Measurements from ENCODE around the gene NCSTN. TPM values are rescaled to one million over a fixed set of nuclear protein-coding genes. Genes with fewer than 3 reads are reported as not detected.

Gene NCSTN
- total RNA-seq, 1 experiment from 2014 or later = 72.0 TPM

DNA sequence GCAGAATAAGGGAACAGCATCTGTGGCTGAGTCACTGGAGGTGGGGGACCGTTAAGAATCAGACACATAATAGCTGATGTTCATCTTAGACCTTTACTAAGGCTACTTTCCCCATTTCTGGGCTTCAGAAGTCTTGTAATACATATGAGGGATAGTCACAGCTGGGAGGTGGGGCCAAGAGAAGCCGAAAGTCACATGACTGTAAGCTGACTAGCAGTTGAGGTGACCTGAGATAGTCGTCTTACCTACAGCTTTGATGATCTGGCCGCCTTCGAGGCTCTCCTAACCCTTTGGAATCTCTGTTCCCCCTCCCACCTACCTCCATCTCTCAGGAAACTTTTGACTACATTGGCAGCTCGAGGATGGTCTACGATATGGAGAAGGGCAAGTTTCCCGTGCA lies 9.4 kb downstream of the NCSTN start:
- no peak for DNase-seq (ENCODE audit: low spot score)

DNA sequence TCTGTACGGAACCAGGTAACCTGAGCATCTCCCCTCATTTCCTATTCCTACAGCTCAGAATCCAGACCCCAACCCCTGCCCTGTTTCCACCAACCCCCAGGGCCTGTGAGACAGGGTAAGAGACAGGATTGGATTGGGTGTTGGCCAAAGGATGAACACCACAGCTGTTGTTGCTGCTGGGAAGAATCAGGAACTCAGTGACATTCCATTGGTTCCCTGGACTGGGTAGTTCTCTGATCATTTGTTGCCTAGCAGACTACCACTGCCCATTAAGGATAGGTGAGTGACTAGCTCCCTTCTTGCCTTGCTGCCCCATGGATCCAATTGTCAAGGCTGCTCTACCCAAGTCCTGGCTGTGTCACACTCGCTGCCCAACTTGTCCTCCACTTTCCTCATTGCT lies 10.0 kb downstream of the NCSTN start:
- DNase-seq (ENCODE audit: low spot score) = no peak

DNA sequence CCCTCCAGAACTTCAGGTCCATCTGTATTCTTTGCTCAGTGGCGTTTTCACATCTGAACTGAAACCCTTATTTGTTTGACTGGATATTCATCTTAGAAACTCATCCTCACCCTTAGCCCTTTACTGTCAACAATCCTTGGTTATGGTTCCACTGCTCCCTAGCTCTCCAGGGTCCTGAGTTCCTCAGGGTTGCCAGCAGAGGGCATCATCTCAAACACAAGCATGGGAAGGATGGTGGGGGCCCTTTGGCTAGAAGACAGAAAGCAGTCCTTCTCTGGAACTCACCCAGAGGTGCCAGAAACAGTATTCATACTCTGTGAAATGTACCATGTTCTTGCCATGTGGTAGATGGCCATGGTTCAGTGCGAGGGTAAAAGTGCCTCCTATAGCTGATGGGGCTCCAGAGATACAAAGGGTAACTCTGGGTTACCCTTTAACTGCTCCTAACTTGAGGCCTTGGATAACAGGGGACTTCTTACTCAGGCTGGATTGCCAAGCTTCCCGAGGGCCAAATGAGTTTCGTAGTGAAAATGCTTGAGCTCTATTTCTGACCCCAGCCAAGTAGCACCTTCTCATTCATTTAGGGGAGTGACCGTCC lies 11.3 kb downstream of the NCSTN start:
- no peak for DNase-seq (ENCODE audit: low spot score)

DNA sequence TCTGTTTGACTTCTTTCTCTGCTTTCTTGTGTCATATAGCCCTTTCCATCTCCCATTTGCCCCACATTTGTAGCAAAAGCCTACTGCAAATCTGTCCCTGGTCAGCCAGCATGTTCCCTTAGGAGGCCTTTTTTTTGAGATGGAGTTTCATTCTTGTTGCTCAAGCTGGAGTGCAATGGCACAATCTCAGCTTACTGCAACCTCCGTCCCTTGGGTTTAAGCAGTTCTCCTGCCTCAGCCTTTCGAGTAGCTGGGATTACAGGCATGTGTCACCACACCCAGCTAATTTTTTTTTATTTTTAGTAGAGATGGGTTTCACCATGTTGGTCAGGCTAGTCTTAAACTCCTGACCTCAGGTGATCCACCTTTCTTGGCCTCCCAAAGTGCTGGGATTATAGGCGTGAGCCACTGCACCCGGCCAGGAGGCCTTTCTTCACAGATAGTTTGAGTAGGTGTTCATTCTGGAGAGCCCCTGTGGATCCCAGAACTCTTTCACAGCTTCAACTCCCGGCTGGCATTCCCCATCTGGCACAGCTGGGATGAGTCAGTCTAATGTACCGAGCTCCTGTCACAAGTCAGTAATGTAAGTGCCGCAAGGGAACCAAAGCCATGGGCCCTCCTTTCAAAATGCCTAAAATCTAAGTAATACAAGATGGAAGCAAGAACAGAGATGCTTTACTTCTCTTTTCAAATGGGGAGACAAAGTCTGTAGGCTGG lies 14.3 kb downstream of the NCSTN start:
- DNase-seq (ENCODE audit: low spot score) = no peak

DNA sequence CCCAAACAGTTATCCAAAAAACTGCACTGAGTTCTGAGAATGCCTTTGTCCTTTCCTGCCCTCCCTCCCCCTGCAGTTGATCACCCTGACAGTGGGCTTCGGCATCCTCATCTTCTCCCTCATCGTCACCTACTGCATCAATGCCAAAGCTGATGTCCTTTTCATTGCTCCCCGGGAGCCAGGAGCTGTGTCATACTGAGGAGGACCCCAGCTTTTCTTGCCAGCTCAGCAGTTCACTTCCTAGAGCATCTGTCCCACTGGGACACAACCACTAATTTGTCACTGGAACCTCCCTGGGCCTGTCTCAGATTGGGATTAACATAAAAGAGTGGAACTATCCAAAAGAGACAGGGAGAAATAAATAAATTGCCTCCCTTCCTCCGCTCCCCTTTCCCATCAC lies 14.9 kb downstream of the NCSTN start:
- no peak for DNase-seq (ENCODE audit: low spot score)

DNA sequence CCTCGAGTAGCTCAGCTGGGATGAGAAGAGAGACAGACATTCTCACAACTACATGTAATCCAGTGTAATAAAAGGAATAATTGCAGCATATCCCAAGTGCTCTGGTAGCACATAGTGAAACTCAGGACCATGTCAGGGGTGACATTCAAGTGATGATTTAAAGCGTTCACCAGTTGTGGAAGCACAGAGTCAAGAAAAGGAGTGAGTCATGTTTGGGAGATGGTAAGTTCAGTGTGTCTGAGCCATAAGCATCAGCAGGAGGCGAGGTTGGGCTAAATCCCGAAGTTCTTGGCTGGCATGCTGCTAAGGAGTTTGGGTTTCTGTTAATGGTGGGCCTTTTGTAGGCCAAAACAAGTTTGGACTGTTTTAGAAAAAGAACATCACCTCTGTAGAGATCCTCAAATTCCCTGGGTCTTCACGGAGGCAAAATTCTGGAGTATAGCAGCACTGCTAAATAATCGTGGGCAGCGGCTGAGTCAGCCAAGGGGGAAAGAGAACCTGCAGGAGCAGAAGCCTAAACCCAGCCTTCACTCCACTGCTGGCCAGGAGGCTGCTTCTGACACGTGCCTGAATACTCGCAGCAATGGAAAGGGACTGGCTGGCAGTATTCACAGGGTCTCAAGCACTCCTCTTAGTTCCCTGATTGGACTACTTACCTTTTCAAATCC lies 16.5 kb downstream of the NCSTN start:
- no peak for DNase-seq (ENCODE audit: low spot score)

DNA sequence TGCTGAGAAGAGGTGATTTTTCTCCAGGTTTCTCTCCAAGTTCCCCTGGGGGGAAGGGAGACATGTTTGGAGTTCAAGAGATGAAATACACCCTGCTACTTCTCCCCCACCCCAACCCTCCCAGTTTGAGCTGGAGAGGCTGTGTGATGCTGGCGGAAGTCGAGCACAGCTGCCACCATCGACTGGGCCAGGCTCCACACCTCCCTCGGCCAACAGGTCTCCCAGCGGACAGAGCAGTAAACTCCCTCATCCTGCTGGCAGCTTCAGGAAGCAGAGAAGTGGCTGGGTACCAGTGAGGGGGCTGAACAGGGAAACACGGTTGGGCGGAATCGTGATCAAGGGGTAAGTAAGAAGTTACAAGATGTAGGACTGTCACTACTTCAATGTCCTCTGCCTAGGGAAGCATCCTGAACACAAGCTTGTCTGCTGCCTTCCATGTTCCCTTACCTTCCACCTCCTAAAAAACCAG lies 17.1 kb downstream of the NCSTN start:
- no peak for DNase-seq (ENCODE audit: low spot score)

DNA sequence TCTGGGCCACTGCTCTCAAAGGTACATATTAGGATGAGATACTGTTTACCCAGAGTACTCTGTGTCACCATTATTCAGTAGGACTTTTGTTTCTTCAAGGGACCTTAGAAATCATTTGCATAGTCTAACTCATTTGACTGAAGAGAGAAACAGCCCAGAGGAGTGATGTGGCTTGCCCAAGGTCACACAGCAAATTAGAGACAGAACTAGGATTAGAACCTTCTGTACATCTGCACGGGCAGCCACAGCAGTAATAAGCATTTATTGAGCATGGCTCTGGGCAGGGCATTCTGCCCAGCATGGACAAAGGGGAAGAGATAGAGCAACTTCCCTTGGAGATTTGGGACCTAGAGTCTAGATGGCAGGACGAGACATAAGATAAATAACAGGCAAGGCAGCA lies 18.0 kb downstream of the NCSTN start:
- no peak for DNase-seq (ENCODE audit: low spot score)

DNA sequence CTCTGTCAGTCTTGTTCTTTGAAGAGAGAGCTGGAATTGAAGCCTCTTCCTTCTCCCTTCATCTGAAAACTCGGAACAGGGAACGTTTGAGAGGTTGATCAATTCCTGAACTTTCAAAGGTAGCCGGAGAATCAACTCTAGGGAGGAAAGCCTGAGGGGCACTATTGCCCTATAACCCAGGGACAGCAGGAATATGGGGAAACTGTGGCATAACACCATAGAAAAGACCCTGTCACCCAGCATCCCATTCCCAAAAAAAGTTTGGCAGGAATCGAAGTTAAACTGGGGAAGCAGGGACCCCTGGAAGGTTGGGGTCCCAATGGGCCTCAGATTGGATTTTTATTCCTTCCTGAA lies 18.6 kb downstream of the NCSTN start:
- no peak for DNase-seq (ENCODE audit: low spot score)

DNA sequence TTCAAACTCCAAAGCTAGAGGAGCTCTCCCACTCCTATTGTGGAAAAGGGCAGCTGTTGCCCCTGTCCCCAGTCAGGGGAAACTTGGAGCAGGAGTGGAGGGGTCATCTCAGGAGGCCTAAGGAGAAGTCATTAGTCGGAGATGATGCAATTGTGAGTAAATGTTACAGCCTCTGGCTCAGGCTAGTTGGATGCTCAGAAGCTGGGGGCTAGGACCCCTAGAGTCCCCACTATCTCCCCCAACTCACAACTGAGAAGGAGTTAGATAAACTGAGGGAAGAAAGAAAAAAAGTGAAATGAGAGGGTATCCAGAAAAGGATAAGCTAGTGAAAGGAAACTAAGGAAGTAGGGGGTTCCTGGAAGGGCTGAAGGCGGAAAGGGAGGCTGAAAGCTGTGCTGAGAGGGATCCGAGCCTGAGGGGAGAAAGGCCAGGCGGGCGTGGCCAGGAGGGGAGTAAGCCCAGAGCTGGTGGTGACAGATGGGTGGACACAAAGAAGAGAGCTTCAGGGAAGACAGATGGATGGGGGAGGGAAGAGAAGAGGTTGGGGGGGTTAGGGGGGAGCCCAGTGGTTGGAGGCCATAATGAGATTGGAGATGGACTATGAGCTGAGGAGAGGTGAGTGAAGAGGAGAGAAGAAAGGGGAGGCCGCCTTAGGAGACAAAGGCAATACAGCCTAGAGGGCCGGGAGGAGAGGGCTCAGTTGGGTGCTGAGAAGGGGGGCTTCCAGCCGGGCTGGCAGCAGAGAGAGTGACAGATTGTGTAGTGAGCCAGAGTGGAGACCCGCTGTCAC lies 19.2 kb downstream of the NCSTN start:
- no peak for DNase-seq (ENCODE audit: low spot score)

DNA sequence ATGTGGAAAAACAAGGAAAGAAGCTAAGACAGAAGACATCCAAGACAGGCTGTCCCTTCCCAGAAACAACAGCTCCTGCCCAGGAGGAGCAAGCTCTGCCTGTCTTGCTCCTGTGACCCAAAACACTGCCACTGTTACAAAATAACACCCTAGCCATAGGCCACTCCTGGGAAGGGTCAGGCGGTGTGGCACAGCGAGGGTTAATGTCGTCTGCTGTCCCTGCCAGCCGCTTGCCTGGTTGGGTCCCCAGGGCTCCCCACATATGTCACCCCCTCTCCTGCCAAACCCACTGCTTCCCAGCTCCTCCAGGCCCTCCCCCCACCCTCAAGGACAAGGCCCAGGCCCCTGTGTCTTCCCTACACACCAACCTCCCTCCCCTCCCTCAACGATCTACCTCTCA lies 19.8 kb downstream of the NCSTN start:
- no peak for DNase-seq (ENCODE audit: low spot score)

DNA sequence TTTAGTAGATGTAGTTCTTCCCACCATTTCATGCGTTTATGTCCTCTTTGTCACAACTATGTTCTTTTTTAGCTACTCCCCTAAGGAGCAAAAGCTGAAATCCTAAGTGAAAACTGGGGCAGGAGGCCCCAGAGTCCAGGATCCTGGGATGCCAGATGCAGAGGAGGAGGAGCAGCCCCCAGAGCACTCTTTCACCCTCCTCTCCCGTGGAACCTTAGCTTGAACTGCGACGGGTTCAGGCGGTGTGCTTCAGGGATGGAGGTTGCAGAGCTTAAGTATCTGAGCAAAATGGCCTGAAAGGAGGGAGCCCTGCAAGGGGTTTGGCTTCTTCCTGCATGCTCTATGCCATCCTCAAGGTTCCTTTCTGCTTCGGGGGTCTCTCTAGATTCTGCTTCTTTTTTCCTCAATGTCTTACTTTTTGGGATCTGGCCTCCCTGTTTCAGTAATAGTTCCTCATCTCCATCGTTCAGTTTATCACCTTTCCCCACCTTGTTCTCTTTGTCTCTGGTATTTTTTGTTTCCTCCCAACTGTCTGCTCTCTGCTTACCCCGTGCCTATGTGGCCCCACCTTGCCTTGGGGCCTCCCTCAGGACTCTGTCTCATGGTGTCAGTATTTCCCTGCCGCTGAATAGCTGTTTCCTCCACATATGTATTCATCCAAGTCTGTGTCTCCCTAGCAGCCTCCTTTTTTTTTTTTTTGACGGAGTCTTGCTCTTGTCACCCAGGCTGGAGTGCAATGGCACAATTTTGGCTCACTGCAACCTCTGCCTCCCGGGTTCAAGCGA lies 21.0 kb downstream of the NCSTN start:
- no peak for DNase-seq (ENCODE audit: low spot score)

DNA sequence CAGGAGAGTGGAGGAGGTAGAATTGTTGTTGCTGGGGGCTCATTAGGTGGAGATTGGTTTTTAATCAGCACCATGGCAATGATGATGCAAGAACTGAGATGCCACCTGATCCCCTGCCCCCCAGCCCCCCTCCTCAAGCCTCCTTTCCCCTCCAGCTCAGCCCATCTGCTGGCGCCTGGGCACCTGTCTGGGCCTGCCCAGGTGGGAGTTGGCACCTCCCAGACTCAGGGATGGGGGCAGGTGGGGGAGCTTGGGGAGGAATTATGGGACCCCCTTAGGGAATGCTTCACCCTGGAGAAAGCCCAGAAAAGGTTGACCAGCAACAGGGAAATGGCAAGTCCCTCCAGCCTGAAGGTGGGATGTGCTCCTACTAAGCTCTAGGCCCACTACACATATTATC lies 22.1 kb downstream of the NCSTN start:
- DNase-seq (ENCODE audit: low spot score) = no peak

DNA sequence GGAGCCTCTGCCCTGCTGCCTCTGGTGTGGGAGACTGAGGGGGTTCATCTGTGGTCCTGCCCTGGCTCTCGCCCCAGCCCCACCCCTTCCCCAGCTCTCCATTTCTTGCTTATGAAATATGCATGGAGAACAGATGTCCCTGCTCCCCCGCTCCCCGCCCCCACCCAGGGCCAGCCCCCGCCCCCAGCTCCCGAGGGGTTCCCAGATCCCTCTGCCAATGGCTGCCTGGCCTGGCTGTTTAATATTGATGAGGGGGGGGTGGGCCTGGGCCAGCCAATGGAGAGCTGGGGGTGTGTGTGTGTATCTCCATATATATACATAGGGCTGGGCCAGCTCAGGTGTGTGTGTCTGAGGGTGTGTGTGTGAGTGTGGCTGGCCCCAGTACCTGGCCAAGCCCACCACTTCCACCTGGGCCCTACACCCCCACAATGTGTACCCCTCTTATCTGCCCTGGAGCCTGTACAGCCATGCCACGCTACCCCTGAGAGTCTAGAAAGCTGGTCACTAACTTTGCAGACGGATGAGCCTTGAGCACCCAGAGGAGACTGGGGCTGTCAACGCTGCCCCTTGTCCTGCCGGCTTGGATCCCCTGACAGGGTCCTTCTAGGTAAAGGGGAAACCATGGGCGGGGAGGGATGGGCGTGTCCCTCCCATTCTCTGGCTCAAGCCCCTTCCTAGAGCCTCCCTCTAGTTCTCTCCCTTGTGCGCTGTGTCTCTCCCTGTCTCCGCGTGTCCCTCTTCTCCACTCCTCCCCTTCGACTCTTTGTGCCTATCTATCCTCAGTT lies 23.7 kb downstream of the NCSTN start, which contains the start of gene NHLH1:
Gene NHLH1 (plus strand): TSS at position 341 of the 785 bp plus-strand sequence. CDS start 3,661 bp downstream, outside the sequence.
- no peak for DNase-seq (ENCODE audit: low spot score)

DNA sequence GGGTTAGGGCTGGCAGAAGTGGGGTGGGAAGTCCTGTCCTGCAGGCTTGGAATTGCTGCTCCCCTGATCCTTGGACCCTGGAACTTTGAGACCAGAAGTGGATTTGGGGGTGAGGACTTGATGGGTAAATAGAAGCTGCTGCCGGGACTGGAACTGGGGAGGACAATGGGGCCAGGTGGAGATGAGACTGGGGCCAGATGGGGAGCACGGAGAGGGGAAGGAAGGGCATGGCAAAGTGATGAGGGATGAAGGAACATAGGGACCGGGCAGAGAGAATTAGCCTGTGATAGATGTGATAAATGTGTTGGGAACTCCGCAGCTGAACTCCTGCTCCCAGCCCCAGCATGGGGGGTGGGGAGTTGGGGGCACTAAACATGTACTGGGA lies 24.3 kb downstream of the NCSTN start:
- no peak for DNase-seq (ENCODE audit: low spot score)

DNA sequence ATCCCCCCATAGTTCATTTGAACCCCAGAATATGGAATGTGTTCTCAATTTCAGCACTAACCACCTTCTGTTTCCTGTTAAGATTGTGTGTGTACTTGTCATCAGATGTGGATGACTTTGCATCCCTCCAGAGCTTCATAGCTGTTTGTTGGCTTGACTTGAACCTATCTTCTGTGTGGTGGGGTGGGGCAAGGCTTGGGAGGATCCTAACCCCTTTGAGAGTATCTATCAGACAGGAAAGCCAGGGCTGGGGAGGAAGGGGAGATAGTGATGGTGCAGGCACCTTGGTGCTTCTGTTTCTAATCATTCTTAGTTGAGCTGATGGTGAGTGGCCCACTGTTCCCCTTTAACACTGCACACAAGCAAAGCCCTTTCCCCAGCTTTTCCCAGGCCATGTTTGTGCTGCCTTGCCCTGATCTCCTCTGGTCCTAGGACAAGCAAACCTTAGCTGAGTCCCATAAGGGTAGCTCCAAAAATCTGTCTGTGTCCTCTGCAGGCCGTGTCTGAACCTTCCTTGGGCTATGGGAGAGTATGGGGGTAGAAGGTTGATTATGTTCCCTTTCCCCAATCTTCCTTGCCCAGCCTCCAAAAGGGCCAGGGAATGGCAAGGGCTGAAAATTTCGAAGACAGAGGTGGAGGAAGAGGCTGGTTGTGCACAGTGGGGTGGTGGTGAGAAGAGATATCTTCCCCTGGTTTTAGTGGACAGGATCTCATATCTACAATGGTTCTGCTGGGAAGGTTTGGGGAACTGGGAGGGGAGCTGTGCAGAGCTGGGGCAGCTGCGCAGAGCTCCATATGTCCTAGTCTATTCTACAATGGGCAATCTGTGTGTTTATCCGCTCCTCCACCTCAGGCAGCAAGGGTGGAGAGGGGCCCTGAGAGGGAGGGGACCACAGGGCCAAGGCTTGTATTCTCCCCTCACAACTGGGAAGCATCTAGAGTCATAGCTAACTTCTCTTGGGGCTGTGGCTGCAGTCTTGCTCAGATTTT lies 25.0 kb downstream of the NCSTN start:
- DNase-seq (ENCODE audit: low spot score) = no peak

DNA sequence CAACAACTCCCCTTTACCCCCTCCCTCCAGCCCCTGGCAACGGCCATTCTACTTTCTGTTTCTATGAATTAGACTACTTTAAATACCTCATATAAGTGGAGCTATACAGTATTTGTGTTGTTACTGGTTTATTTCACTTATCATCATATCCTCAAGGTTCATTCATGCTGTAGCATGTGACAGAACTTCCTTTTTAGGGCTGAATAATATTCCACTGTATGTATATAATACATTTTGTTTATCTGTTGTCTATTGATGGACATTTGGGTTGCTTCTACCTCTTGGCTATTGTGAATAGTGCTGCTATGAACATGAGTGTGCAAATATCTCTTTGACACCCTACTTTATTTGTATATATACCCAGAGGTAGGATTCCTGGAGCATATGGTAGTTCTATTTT lies 25.9 kb downstream of the NCSTN start:
- DNase-seq (ENCODE audit: low spot score) = no peak

DNA sequence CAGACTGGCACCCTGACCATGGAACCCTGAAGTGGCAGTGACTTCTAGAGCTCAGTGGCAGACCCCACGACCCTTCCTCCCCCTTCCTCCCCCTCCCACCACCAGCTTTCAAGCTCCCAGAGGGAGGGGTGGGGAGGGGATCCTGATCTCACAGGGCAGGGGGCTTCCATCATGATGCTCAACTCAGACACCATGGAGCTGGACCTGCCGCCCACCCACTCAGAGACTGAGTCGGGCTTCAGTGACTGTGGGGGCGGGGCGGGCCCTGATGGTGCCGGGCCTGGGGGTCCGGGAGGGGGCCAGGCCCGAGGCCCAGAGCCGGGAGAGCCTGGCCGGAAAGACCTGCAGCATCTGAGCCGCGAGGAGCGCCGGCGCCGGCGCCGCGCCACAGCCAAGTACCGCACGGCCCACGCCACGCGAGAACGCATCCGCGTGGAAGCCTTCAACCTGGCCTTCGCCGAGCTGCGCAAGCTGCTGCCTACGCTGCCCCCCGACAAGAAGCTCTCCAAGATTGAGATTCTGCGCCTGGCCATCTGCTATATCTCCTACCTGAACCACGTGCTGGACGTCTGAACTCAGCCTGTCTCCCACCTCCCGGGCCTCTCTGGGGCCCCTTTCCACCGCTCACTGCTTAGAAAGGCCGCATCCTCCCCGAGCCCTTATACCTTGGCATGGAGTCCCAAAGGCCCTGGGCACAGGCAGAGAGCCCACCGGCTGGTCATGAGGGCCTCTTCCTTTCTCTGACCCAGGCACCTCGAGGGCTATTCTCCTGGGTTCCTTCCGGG lies 27.6 kb downstream of the NCSTN start:
- no peak for DNase-seq (ENCODE audit: low spot score)

DNA sequence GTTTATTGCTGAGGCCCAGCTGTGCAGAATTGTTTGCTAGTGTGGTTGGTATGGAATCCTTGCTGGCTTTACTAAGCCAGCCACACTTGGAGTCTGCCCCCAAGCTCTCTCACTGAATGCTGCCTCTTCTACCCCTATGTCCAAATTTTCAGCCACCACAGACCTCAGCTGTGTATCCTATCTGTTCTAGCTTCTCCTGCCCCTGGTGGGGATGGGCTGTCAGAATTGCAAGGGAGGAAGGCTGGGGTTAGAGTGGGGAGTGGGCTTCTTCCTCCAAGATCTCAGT lies 28.1 kb downstream of the NCSTN start:
- DNase-seq (ENCODE audit: low spot score) = no peak
